H1 (cell line): Measurements from ENCODE around the gene MAPRE3. TPM values are rescaled to one million over a fixed set of nuclear protein-coding genes. Genes with fewer than 3 reads are reported as not detected.

Experiments
- CTCF ChIA-PET: fragments of 300-600 bp; sonication (Branson Sonifier 250); formaldehyde crosslinking; loops from one replicate; lab custom pipeline; 2021; ENCODE audit not compliant: partially characterized antibody; lab: Charles Lee
- POLR2A ChIA-PET: fragments of 300-600 bp; sonication (Branson Sonifier 250); formaldehyde crosslinking; loops from one replicate; lab custom pipeline; 2021; ENCODE audit warnings: inconsistent platforms; ENCODE audit not compliant: partially characterized antibody; lab: Charles Lee
- DNase-seq, 2 experiments: peaks; one replicate each; pipeline versions ENCODE4 v3.0.0 to v3.0.0-alpha.2; 2010 to 2022; ENCODE audit warnings: low spot score in 2 of 2, low read depth in 1 of 2, mixed read lengths in 1 of 2
- FAIRE-seq: peaks from 2 replicates; lab custom pipeline; 2011; peaks lifted over from hg19 to GRCh38; lab: Jason Lieb, UNC
- H2AFZ ChIP-seq: 2 replicates; pipeline ENCODE4 v1.8.1; 2012; ENCODE audit warnings: low read length, inconsistent platforms
- H2AK5ac ChIP-seq: 2 replicates; pipeline ENCODE4 v1.6.1; 2013; ENCODE audit warnings: low read depth, low read length
- H2BK120ac ChIP-seq: replicated peaks from 2 replicates; pipeline ENCODE3; 2013; ENCODE audit warnings: low read depth, low read length, inconsistent platforms
- H2BK12ac ChIP-seq: 2 replicates; pipeline ENCODE4 v1.6.1; 2013; ENCODE audit warnings: low read depth, low read length
- H2BK15ac ChIP-seq: 2 replicates; pipeline ENCODE4 v1.6.1; 2013; ENCODE audit warnings: low read length
- H2BK20ac ChIP-seq: 2 replicates; pipeline ENCODE4 v1.6.1; 2013; ENCODE audit warnings: low read length
- H2BK5ac ChIP-seq: 2 replicates; pipeline ENCODE4 v1.6.1; 2013; ENCODE audit warnings: low read depth, low read length
- H3K14ac ChIP-seq: 2 replicates; pipeline ENCODE4 v1.6.1; 2013; ENCODE audit warnings: inconsistent platforms; ENCODE audit not compliant: insufficient read length
- H3K18ac ChIP-seq: 2 replicates; pipeline ENCODE4 v1.6.1; 2013; ENCODE audit warnings: low read length; ENCODE audit errors: extremely low read depth
- H3K23ac ChIP-seq: 2 replicates; pipeline ENCODE4 v1.6.1; 2013; ENCODE audit warnings: inconsistent platforms; ENCODE audit not compliant: insufficient read length
- H3K23me2 ChIP-seq: 2 replicates; pipeline ENCODE4 v1.6.1; 2013; ENCODE audit warnings: low read depth, low read length
- H3K27ac ChIP-seq: 2 replicates; pipeline ENCODE4 v1.6.1; 2011; ENCODE audit warnings: low read depth, low read length, inconsistent platforms
- H3K27me3 ChIP-seq, 4 experiments: replicated peaks in 1 of 4; 1 replicate in 1 of 4; 2 replicates in 3 of 4; pipeline versions ENCODE4 v1.6.1 to v1.8.1; 2011 to 2013; ENCODE audit warnings: low read length in 3 of 4, mild to moderate bottlenecking in 3 of 4, inconsistent platforms in 2 of 4, mixed read lengths in 2 of 4, moderate library complexity in 1 of 4; ENCODE audit not compliant: control insufficient read depth in 3 of 4, insufficient read depth in 3 of 4; ENCODE audit errors: extremely low read depth in 1 of 4
- H3K36me3 ChIP-seq, 4 experiments: 2 replicates each; pipeline versions ENCODE4 v1.6.1 to v1.8.1; 2011 to 2013; ENCODE audit warnings: mild to moderate bottlenecking in 4 of 4, low read length in 3 of 4, moderate library complexity in 2 of 4, control low read depth in 1 of 4, inconsistent platforms in 1 of 4; ENCODE audit not compliant: insufficient read depth in 4 of 4, control insufficient read depth in 2 of 4
- H3K4ac ChIP-seq: replicated peaks from 2 replicates; pipeline ENCODE3; 2013; ENCODE audit warnings: low read length, low read depth, mixed read lengths, inconsistent platforms; ENCODE audit not compliant: insufficient read length
- H3K4me1 ChIP-seq, 4 experiments: replicated peaks in 1 of 4; 1 replicate in 1 of 4; 2 replicates in 3 of 4; pipeline versions ENCODE4 v1.6.1 to v1.8.1; 2011 to 2013; ENCODE audit warnings: low read length in 3 of 4, inconsistent platforms in 2 of 4, mixed read lengths in 1 of 4; ENCODE audit not compliant: insufficient read depth in 4 of 4, control insufficient read depth in 3 of 4
- H3K4me2 ChIP-seq, 2 experiments: 2 replicates each; pipeline versions ENCODE4 v1.6.1 to v1.8.1; 2011 to 2013; ENCODE audit warnings: low read depth in 2 of 2, low read length in 2 of 2, control low read depth in 1 of 2, inconsistent platforms in 1 of 2, mild to moderate bottlenecking in 1 of 2; ENCODE audit not compliant: insufficient read depth in 1 of 2
- H3K4me3 ChIP-seq, 4 experiments: fragments of 200-600, 300-600 bp in 1 of 4; sonication (generic), shearing (Covaris generic), sonication (Bioruptor Twin) in 1 of 4; 2 replicates each; pipeline versions ENCODE4 v1.5.1 to v1.8.1; 2011 to 2016; ENCODE audit warnings: low read length in 4 of 4, low read depth in 3 of 4, control low read depth in 2 of 4, inconsistent platforms in 2 of 4, mild to moderate bottlenecking in 2 of 4, mixed read lengths in 1 of 4, moderate library complexity in 1 of 4; ENCODE audit not compliant: insufficient read depth in 2 of 4; ENCODE audit errors: extremely low read depth in 1 of 4
- H3K56ac ChIP-seq: replicated peaks from 2 replicates; pipeline ENCODE3; 2013; ENCODE audit warnings: low read depth, mild to moderate bottlenecking, mixed read lengths, low read length, inconsistent platforms; ENCODE audit not compliant: insufficient read length
- H3K79me1 ChIP-seq: 2 replicates; pipeline ENCODE4 v1.6.1; 2013; ENCODE audit warnings: low read depth, low read length, control low read depth
- H3K79me2 ChIP-seq, 2 experiments: 2 replicates each; pipeline versions ENCODE4 v1.6.1 to v1.8.1; 2012 to 2013; ENCODE audit warnings: low read length in 2 of 2, mild to moderate bottlenecking in 2 of 2, inconsistent platforms in 1 of 2; ENCODE audit not compliant: insufficient read depth in 2 of 2, control insufficient read depth in 1 of 2
- H3K9ac ChIP-seq, 4 experiments: replicated peaks in 1 of 4; 1 replicate in 1 of 4; 2 replicates in 3 of 4; pipeline versions ENCODE4 v1.6.1 to v1.8.1; 2011 to 2013; ENCODE audit warnings: low read depth in 3 of 4, low read length in 3 of 4, control low read depth in 2 of 4, mild to moderate bottlenecking in 2 of 4, moderate library complexity in 2 of 4, inconsistent platforms in 1 of 4; ENCODE audit errors: extremely low read depth in 1 of 4
- H3K9me3 ChIP-seq, 2 experiments: 2 replicates each; pipeline versions ENCODE4 v1.6.1 to v1.8.1; 2012 to 2013; ENCODE audit warnings: mild to moderate bottlenecking in 2 of 2, moderate library complexity in 2 of 2, control low read depth in 1 of 2, inconsistent platforms in 1 of 2, low read depth in 1 of 2, low read length in 1 of 2, mixed read lengths in 1 of 2; ENCODE audit not compliant: insufficient read depth in 2 of 2
- H4K20me1 ChIP-seq, 2 experiments: replicated peaks in 1 of 2; 2 replicates each; pipeline versions ENCODE3 to v1.8.1; 2011 to 2013; ENCODE audit warnings: inconsistent platforms in 2 of 2, low read length in 2 of 2, mild to moderate bottlenecking in 1 of 2; ENCODE audit not compliant: insufficient read depth in 2 of 2, control insufficient read depth in 1 of 2
- H4K5ac ChIP-seq: 2 replicates; pipeline ENCODE4 v1.6.1; 2013; ENCODE audit warnings: low read length, low read depth, mixed read lengths, inconsistent platforms; ENCODE audit not compliant: insufficient read length
- H4K8ac ChIP-seq: 2 replicates; pipeline ENCODE4 v1.8.0; 2013; ENCODE audit warnings: mild to moderate bottlenecking, moderate library complexity, low read length, inconsistent platforms; ENCODE audit not compliant: insufficient read depth; ENCODE audit errors: extremely low read depth
- H4K91ac ChIP-seq: replicated peaks from 2 replicates; pipeline ENCODE3; 2013; ENCODE audit warnings: low read length, mixed read lengths, inconsistent platforms; ENCODE audit not compliant: insufficient read length
- BCL11A ChIP-seq, 2 experiments: IDR thresholded peaks; one replicate each; pipeline ENCODE4 v1.6.1; 2011; ENCODE audit warnings: low read depth in 2 of 2, low read length in 2 of 2, mild to moderate bottlenecking in 2 of 2
- CHD2 ChIP-seq: IDR thresholded peaks from 2 replicates; pipeline ENCODE4 v1.6.1; 2012; ENCODE audit warnings: low read length, improper control_type of control experiment
- CREB1 ChIP-seq: IDR thresholded peaks from 2 replicates; pipeline ENCODE4 v1.6.1; 2012; ENCODE audit warnings: inconsistent platforms
- EZH2 ChIP-seq: fragments of 200-600 bp; sonication (generic); IDR thresholded peaks from 2 replicates; pipeline ENCODE4 v1.7.1; 2012; ENCODE audit warnings: low read depth, mild to moderate bottlenecking, moderate library complexity, low read length, inconsistent platforms; ENCODE audit not compliant: severe bottlenecking
- NANOG ChIP-seq: IDR thresholded peaks from 2 replicates; pipeline ENCODE4 v1.6.1; 2011; ENCODE audit warnings: low read length, low read depth, mild to moderate bottlenecking, inconsistent platforms; ENCODE audit not compliant: insufficient read depth, poor library complexity, severe bottlenecking
- SIRT6 ChIP-seq: IDR thresholded peaks from one replicate; pipeline ENCODE4 v1.7.1; 2012; ENCODE audit warnings: low read length, inconsistent platforms
- SP2 ChIP-seq: IDR thresholded peaks from 2 replicates; pipeline ENCODE4 v1.6.1; 2012; ENCODE audit warnings: mild to moderate bottlenecking, low read length, inconsistent platforms
- TAF7 ChIP-seq: optimal IDR thresholded peaks from 2 replicates; pipeline ENCODE3; 2011; ENCODE audit warnings: low read depth, mild to moderate bottlenecking, inconsistent platforms, low read length, moderate library complexity, borderline replicate concordance
- WGBS, 2 experiments: shearing (Covaris generic) in 1 of 2; methylation state at CpG; one replicate each; pipeline versions ENCODE4 v1.1.6 to v1.1.7; 2013 to 2015; ENCODE audit warnings: low lambda C conversion rate in 2 of 2, mixed read lengths in 2 of 2, inconsistent platforms in 1 of 2, low coverage in 1 of 2, missing lambda C conversion rate in 1 of 2; ENCODE audit not compliant: insufficient replicate concordance in 2 of 2, insufficient coverage in 1 of 2, insufficient read length in 1 of 2; ENCODE audit errors: extremely low coverage in 1 of 2, missing lambda C conversion rate in 1 of 2; 5-methylcytosine and 5-hydroxymethylcytosine counted together
- polyA plus RNA-seq, 7 experiments: library from polyadenylated mRNA; depleted of rRNA in 3 of 7; stranded (reverse) in 5 of 7; unstranded in 2 of 7; fragments of >200 nt in 5 of 7; fragments of 200-250 nt in 2 of 7; gene quantifications; 1 replicate in 5 of 7; 2 replicates in 1 of 7; 4 replicates in 1 of 7; pipeline versions ENCODE4 v1.2.1 to v1.2.3, GENCODE V29; 2011 to 2013; ENCODE audit warnings: missing spikeins in 2 of 7, mixed read lengths in 2 of 7
- total RNA-seq: library from RNA; stranded (reverse); fragmentation: NEBNext Ultra II Directional; extraction: Animal tissue kit (Norgen Biotek cat#: 25700); gene quantifications from 2 replicates; pipeline ENCODE4 v1.2.1, GENCODE V29; 2021
- TF ChIP-seq, protein P1 (sequence below): IDR thresholded peaks from 2 replicates; pipeline ENCODE4 v1.6.1; 2011; ENCODE audit warnings: low read length, improper control_type of control experiment
- TF ChIP-seq, protein P2 (sequence below): IDR thresholded peaks from 2 replicates; pipeline ENCODE4 v1.6.1; 2011; ENCODE audit warnings: low read depth, mild to moderate bottlenecking, low read length; ENCODE audit not compliant: insufficient read depth

The MAPRE3 gene
- total and polyA plus RNA-seq, 2 of the 8 experiments (the other 6 are each of a cell fraction or from before 2014, with no cell fraction given) = 4.9 to 6.6 TPM

DNA sequence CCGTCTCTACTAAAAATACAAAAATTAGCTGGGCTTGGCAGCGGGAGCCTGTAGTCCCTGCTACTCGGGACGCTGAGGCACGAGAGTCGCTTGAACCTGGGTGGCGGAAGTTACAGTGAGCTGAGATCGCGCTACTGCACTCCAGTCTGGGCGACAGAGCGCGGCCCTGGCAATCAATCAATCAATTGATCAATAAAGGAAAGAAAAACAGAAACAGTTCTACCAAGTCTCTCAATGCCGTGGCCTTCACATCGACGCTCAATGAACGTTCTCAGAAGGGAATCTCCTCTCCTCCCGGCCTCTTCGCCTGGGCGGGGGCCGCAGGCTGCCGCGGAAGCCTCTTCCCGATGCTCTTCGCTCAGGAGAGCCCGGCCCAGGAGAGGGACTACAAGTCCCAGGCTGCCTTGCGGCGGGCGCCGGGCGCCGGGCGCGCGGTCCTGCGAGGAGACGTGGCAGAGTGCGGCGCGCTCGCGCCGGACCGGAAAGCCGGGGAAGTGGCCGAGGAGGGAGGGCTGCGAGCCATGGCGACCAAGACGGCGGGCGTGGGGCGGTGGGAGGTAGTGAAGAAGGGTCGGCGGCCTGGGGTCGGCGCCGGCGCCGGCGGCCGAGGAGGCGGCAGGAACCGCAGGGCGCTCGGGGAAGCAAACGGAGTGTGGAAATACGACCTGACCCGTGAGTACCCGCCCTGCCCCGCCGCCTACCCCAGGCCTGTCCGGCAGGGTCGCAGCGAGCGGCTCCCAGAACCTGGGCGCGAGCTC is 62.2 kb downstream of the MAPRE3 start, which contains the start of gene TMEM214:
TMEM214 (plus strand) TSS at position 471 of the 758 bp plus-strand sequence; CDS start at position 522, 51 bp downstream.
- Histone ChIP-seq H2AK5ac (no peak within 1 kb of the TSS), H3K36me3 (peaks cover 17 to 28% (median 23%) of the 10 kb centered on the region in 4 experiments; a peak in 7 of 8 replicates), H4K5ac (peak within 1 kb of the TSS; percentile 24), H3K9me3 (no peaks in the 10 kb centered on the region), H3K27ac (0 out of 2 replicates have a peak within 1 kb of the TSS, but pooled peaks have one; percentile 7), H2AFZ (peak within 1 kb of the TSS; percentile 65), H3K23ac (no peak within 1 kb of the TSS), H3K27me3 (no peaks in the 10 kb centered on the region), H3K9ac (peak within 1 kb of the TSS; percentile 50 to 77 (median 60)), H2BK12ac (no peak within 1 kb of the TSS), H3K4me2 (peak within 1 kb of the TSS; percentile 91 to 93), H2BK15ac (peak within 1 kb of the TSS; percentile 81; the same call in 1 of the 2 replicates), H3K79me1 (peaks cover 2% of the 10 kb centered on the region), H3K18ac (peak within 1 kb of the TSS; percentile 92), H3K79me2 (peaks cover 0 to 11% of the 10 kb centered on the region in 2 experiments; a peak in 1 of 4 replicates), H4K91ac (no peak within 1 kb of the TSS), H3K4me3 (peak within 1 kb of the TSS; percentile 80 to 93 (median 84)), H4K20me1 (peaks cover 2 to 4% of the 10 kb centered on the region in 2 experiments), H3K23me2 (peaks cover 4% of the 10 kb centered on the region), H3K4ac (no peak within 1 kb of the TSS), H3K4me1 (peaks cover 0 to 6% (median 0%) of the 10 kb centered on the region in 4 experiments; a peak in 3 of 7 replicates), H4K8ac (peak within 1 kb of the TSS; percentile 75; the same call in 1 of the 2 replicates), H2BK20ac (no peak within 1 kb of the TSS), H2BK120ac (no peak within 1 kb of the TSS), H2BK5ac (no peak within 1 kb of the TSS), H3K14ac (no peak within 1 kb of the TSS), H3K56ac (peak within 1 kb of the TSS; percentile 63)
- FAIRE-seq = no peak
- 2% methylated on average over 51 of the region's 76 CpGs; no CpG with 5 or more reads in 1 of the 2 experiments for WGBS, 2 experiments
- ChIA-PET POLR2A (interaction anchor here (0.7 to 3.7 kb wide), 7 partner anchors 8 to 39 kb away, joined by 3 to 34 read pairs (median 5); partner anchors contain the start of genes AGBL5 and OST4), CTCF (interaction anchor here (1.0 to 1.8 kb wide), 10 partner anchors 8 to 187 kb away, joined by 3 to 9 read pairs (median 4); partner anchors contain the start of gene MAPRE3)
- peak; percentile 39 to 89 for DNase-seq
- TF ChIP-seq EZH2 (no peak), CHD2 (no peak), SIRT6 (no peak), BCL11A (IDR thresholded peaks at IDR 0.05; ENCODE audit: low read depth in 2 of 2, low read length in 2 of 2) (no peak), SP2 (no peak), TAF7 (no peak), CREB1 (peak; percentile 39), NANOG (no peak)
- TF ChIP-seq, protein P1, sequence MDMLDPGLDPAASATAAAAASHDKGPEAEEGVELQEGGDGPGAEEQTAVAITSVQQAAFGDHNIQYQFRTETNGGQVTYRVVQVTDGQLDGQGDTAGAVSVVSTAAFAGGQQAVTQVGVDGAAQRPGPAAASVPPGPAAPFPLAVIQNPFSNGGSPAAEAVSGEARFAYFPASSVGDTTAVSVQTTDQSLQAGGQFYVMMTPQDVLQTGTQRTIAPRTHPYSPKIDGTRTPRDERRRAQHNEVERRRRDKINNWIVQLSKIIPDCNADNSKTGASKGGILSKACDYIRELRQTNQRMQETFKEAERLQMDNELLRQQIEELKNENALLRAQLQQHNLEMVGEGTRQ = no peak
- TF ChIP-seq, protein P2, sequence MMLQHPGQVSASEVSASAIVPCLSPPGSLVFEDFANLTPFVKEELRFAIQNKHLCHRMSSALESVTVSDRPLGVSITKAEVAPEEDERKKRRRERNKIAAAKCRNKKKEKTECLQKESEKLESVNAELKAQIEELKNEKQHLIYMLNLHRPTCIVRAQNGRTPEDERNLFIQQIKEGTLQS = 0 out of 2 replicates have a peak, but pooled peaks have one; percentile 19
